ENCODE data around the gene UNG. TPM values are rescaled to one million over a fixed set of nuclear protein-coding genes. Genes with fewer than 3 reads are reported as not detected.

The UNG gene
- total RNA-seq = 25.8 and 29.2 TPM in 2 replicates

DNA sequence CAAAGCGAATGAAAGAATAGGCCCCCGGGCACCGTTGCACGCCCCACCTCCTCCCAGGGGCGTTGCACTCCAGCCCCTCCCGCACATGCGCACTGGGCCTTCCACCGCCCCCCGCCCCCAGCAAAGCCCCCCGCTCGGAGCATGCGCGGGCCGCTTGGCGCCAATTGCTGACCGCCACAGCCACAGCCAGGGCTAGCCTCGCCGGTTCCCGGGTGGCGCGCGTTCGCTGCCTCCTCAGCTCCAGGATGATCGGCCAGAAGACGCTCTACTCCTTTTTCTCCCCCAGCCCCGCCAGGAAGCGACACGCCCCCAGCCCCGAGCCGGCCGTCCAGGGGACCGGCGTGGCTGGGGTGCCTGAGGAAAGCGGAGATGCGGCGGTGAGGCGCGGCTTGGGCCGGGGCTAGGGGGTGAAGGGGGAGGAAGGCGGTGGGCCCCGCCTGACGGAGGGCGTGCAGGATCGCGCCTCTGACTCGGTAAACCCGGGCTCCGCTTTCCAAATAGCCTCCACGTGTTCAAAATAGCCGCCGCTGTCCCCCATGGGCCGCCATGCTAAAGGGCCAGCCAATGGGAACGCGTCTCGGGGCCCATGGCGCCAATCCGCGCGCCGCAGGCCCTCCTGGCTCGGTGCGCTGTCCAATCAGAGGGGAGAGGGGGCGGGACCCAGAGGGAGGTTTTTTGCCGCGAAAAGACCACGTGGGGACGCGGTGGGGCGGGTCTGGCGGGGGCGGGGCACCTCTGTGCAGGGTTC, at the start of gene UNG:
Gene UNG, plus strand, starts transcription at position 163 of the 748 bp plus-strand sequence. Its CDS starts 83 bp downstream, at position 246.

DNA sequence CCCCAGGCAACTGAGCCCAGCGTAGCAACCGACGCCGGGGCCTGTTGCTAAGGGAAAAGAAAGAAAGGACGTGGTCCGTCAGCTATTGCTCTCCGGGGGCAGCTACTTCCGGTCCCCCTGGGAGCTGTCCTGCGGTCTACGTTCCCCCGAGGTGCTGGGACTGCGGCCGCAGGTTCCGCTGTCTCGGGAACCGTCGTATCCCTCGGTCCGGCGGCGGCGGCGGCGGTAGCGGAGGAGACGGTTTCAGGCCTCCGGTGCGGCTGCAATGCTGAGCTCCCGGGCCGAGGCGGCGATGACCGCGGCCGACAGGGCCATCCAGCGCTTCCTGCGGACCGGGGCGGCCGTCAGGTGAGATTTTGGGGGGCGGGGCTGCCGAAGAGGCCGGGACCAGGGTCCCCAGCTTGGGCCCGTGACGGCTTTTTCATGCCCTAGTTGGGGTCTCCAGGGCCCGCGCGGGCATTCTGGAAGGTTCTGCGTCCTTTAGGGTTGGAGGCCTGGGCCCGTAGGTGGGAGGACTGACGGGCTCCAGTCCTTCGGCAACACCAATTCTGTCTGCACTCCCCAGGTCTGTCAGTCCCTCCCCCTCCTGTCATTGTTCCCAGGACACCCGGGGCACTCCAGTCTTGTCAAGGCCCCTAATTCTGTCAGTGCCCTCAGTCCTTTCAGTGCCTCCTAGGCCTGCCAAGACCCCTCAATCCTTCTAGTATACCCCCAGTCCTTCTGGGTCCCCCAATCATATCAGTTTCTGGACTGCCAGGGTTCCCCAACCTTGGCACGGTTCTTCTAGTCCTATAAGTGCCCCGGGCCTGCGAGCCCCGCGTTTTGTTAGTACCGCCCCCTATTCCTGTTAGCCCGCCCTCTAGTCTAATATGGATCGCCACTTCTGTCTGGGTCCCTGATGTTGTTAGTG, 44.7 kb upstream of the UNG start, which contains the start of gene USP30:
Gene USP30, plus strand, starts transcription at position 163 of the 910 bp plus-strand sequence. Its CDS starts 103 bp downstream, at position 266.

DNA sequence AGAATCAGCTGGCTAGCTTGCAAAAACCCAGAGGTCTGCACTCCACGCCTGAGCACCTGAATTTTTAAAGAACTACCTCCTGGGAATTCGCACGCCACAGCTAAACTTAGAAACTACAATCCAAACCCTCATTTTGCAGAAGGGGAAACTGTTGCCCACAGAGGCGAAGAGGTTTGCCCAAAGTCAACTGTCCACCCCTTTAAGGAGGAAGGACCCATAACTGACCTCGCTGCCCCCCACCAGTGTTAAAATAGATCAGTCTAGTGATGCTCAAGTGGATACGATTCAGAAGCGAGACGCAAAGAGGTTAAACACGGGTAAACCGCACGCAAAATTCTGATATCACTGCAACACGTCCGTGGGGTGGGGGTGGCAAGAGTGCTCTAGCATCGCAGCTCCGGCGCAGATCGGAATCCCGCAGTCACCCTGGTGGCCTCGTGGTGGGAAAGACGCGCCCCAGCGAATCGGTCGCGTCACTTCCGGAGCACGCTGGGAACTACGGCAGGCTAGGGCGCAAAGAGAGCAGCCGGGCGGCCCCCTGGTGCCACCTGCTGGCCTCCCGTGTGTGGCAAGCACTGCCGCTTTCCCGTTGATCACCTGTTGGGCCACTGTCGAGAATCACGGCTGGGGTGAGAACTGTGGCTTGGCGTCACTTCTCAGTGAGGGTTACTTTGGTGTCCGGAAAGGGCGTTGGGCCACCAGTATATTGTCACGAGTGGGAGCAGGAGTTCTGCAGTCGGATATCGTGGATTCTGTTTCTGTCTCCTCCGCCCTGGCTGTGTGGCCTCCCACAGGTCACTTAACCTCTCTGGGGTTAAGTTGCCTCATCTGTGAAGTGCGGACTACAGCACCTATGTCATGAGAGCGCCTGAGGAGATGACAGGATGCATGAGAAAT, 4.1 kb upstream of the UNG start, which contains the start of gene ALKBH2:
Gene ALKBH2, minus strand, starts transcription at position 451 of the 897 bp plus-strand sequence. CDS start 686 bp downstream, outside the sequence.

DNA sequence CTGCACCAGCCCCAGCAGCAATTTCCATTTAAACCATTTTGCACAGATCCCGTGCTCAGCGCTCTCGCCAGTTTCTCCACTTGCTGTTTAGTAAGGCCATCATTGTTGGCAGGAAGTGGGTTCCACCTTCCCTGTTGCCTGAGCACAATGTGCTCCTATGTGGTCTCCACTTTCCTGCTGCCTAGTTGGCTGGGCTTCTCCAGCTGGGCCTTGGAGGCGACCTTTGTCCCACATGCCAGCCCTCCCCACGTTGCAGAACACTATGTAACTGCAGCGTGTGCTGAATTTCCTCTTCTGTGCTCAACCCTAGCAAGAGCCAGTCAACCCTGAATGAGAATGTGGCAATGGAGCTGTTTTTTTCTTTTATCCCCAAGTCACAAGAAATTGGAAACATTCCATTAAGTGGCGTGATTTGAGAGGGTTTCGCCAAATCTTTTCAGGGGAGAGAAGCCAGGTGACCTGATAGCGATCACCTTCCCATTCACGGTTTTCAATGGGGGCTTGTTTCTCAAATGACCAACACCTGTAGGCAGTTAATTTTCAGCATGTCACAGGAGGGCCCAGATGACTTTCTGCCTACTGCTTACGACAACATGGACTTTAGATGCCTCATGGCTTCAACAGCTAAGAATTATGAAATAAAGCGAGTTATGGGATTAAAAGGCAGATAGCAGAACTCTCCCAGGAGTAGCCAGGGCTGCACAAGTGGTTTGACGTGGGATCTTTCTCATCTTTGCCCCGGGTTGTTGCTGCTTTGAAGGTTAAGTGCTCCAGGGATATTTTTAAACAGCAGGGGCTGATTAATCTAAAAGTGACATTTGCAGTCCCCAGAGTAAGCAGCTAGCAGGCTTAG, 18.6 kb downstream of the UNG start, which contains the start of gene ACACB:
Gene ACACB, plus strand, starts transcription at position 830 of the 853 bp plus-strand sequence. CDS start 22,819 bp downstream, outside the sequence.

Other genes with a start within 250 kb of the UNG start
- 18.2 and 24.4 TPM in 2 replicates for gene SSH1, start 240.0 kb upstream of the UNG start, total RNA-seq
- gene DAO, start 217.5 kb upstream of the UNG start, total RNA-seq = under 0.01 TPM in 1 of 2 replicates, not detected in the other
- 0.25 TPM in 1 of 2 replicates, not detected in the other for gene SVOP, start 76.5 kb upstream of the UNG start, total RNA-seq
- 5.4 and 7.4 TPM in 2 replicates for gene USP30, start 45.0 kb upstream of the UNG start, total RNA-seq
- gene ALKBH2, start 4.1 kb upstream of the UNG start, total RNA-seq = 21.5 and 24.2 TPM in 2 replicates
- gene ACACB, start 19.0 kb downstream of the UNG start, total RNA-seq = 3.7 and 6.9 TPM in 2 replicates
- not detected in 2 replicates for gene FOXN4, start 211.7 kb downstream of the UNG start, total RNA-seq

Data from uterine smooth muscle cell (primary cell).